IMR-90 (cell line): Measurements from ENCODE around the gene SCAMP4. TPM values are rescaled to one million over a fixed set of nuclear protein-coding genes. Genes with fewer than 3 reads are reported as not detected.

Experiments used
- ATAC-seq: fragments of 200-7000 bp; cut with Tn5 transposase; 2 replicates; pipeline ENCODE4 v1.9.1; 2020; ENCODE audit warnings: low read depth, mild to moderate bottlenecking, moderate library complexity
- BruUV-seq: library from RNA; stranded (reverse); fragments of 400-500 nt; replicated peaks from 2 replicates; lab custom pipeline; 2021; lab: Mats Ljungman, UMichigan
- CTCF ChIA-PET: fragments of 300-600 bp; formaldehyde crosslinking; extraction: SDS; loops from one replicate; lab custom pipeline; 2021; ENCODE audit warnings: antibody characterized with exemption; lab: Yijun Ruan, JAX
- POLR2A ChIA-PET: fragments of 300-600 bp; sonication (Branson Sonifier 250); formaldehyde crosslinking; loops from one replicate; lab custom pipeline; 2022; ENCODE audit warnings: antibody characterized with exemption; ENCODE audit not compliant: unreplicated experiment; lab: Charles Lee
- DNase-seq: peaks from one replicate; pipeline ENCODE4 v3.0.0; 2013
- H2AFZ ChIP-seq: replicated peaks from 2 replicates; pipeline ENCODE3; 2013; ENCODE audit warnings: low read length, mild to moderate bottlenecking; ENCODE audit not compliant: poor library complexity
- H2AK5ac ChIP-seq: 2 replicates; pipeline ENCODE4 v1.6.1; 2013; ENCODE audit warnings: low read depth, low read length, inconsistent platforms
- H2AK9ac ChIP-seq: replicated peaks from 2 replicates; pipeline ENCODE3; 2013; ENCODE audit warnings: mild to moderate bottlenecking, low read depth, low read length, moderate library complexity; ENCODE audit not compliant: poor library complexity
- H2BK120ac ChIP-seq: 2 replicates; pipeline ENCODE4 v1.6.1; 2013; ENCODE audit warnings: low read depth, low read length, inconsistent platforms
- H2BK15ac ChIP-seq: 3 replicates; pipeline ENCODE4 v1.6.1; 2013; ENCODE audit warnings: low read depth, low read length, inconsistent platforms
- H2BK20ac ChIP-seq: 2 replicates; pipeline ENCODE4 v1.6.1; 2013; ENCODE audit warnings: low read depth, mild to moderate bottlenecking, inconsistent platforms, low read length, moderate library complexity
- H2BK5ac ChIP-seq: 2 replicates; pipeline ENCODE4 v1.6.1; 2013; ENCODE audit warnings: mild to moderate bottlenecking, low read depth, low read length, inconsistent platforms; ENCODE audit not compliant: poor library complexity, severe bottlenecking
- H3K14ac ChIP-seq: replicated peaks from 2 replicates; pipeline ENCODE4 v1.6.1; 2013; ENCODE audit warnings: low read depth, low read length, inconsistent platforms
- H3K18ac ChIP-seq: 2 replicates; pipeline ENCODE4 v1.6.1; 2013; ENCODE audit warnings: low read depth, low read length, control low read depth
- H3K23ac ChIP-seq: 2 replicates; pipeline ENCODE4 v1.6.1; 2013; ENCODE audit warnings: low read depth, low read length, inconsistent platforms
- H3K27ac ChIP-seq: 2 replicates; pipeline ENCODE4 v1.5.1; 2013; ENCODE audit warnings: mild to moderate bottlenecking, control low read depth, low read length; ENCODE audit not compliant: insufficient read depth
- H3K27me3 ChIP-seq: 2 replicates; pipeline ENCODE4 v1.6.1; 2013; ENCODE audit warnings: low read length; ENCODE audit not compliant: control insufficient read depth, insufficient read depth
- H3K36me3 ChIP-seq: 2 replicates; pipeline ENCODE4 v1.6.1; 2013; ENCODE audit warnings: low read length, mixed read lengths; ENCODE audit not compliant: control insufficient read depth, insufficient read depth
- H3K4ac ChIP-seq: 2 replicates; pipeline ENCODE4 v1.6.1; 2013; ENCODE audit warnings: low read depth, low read length, inconsistent platforms
- H3K4me1 ChIP-seq: 2 replicates; pipeline ENCODE4 v1.6.1; 2013; ENCODE audit warnings: low read length, mixed read lengths; ENCODE audit not compliant: control insufficient read depth, insufficient read depth
- H3K4me2 ChIP-seq: 2 replicates; pipeline ENCODE4 v1.6.1; 2013; ENCODE audit warnings: low read depth, mild to moderate bottlenecking, control low read depth, low read length, moderate library complexity
- H3K4me3 ChIP-seq: 2 replicates; pipeline ENCODE4 v1.5.1; 2013; ENCODE audit warnings: low read depth, mild to moderate bottlenecking, control low read depth, low read length, moderate library complexity; ENCODE audit not compliant: insufficient read depth
- H3K56ac ChIP-seq: 2 replicates; pipeline ENCODE4 v1.6.1; 2013; ENCODE audit warnings: low read length, inconsistent platforms; ENCODE audit not compliant: insufficient read depth; ENCODE audit errors: extremely low read depth
- H3K79me1 ChIP-seq, 2 experiments: 2 replicates each; pipeline ENCODE4 v1.6.1; 2013; ENCODE audit warnings: low read length in 2 of 2, inconsistent platforms in 1 of 2, low read depth in 1 of 2
- H3K9ac ChIP-seq: 2 replicates; pipeline ENCODE4 v1.6.1; 2013; ENCODE audit warnings: low read depth, low read length, control low read depth
- H3K9me1 ChIP-seq: 2 replicates; pipeline ENCODE4 v1.6.1; 2013; ENCODE audit warnings: low read length, inconsistent platforms; ENCODE audit not compliant: insufficient read depth
- H3K9me3 ChIP-seq: 2 replicates; pipeline ENCODE4 v1.6.1; 2013; ENCODE audit warnings: low read length; ENCODE audit not compliant: control insufficient read depth, insufficient read depth
- H4K20me1 ChIP-seq: 2 replicates; pipeline ENCODE4 v1.6.1; 2013; ENCODE audit warnings: low read length, inconsistent platforms; ENCODE audit not compliant: insufficient read depth
- H4K5ac ChIP-seq: 2 replicates; pipeline ENCODE4 v1.6.1; 2013; ENCODE audit warnings: mild to moderate bottlenecking, low read depth, low read length, control low read depth
- H4K8ac ChIP-seq, 2 experiments: 2 replicates each; pipeline ENCODE4 v1.6.1; 2013; ENCODE audit warnings: low read depth in 2 of 2, low read length in 2 of 2, control low read depth in 1 of 2, inconsistent platforms in 1 of 2
- H4K91ac ChIP-seq: 2 replicates; pipeline ENCODE4 v1.6.1; 2013; ENCODE audit warnings: low read depth, low read length, inconsistent platforms; ENCODE audit not compliant: insufficient read depth
- BHLHE40 ChIP-seq: fragments of 150-350 bp; IDR thresholded peaks from 2 replicates; pipeline ENCODE4 v1.6.1; 2016; ENCODE audit warnings: mild to moderate bottlenecking, low read depth, low read length
- CEBPB ChIP-seq: IDR thresholded peaks from 2 replicates; pipeline ENCODE4 v1.6.1; 2012; ENCODE audit warnings: low read depth, low read length, improper control_type of control experiment
- CHD1 ChIP-seq: IDR thresholded peaks from 2 replicates; pipeline ENCODE4 v1.6.1; 2012; ENCODE audit warnings: low read depth, low read length, improper control_type of control experiment
- FOS ChIP-seq: fragments of 150-350 bp; IDR thresholded peaks from 2 replicates; pipeline ENCODE4 v1.6.1; 2016; ENCODE audit warnings: low read depth, low read length
- MAFK ChIP-seq: IDR thresholded peaks from 2 replicates; pipeline ENCODE4 v1.6.1; 2012; ENCODE audit warnings: low read depth, low read length, improper control_type of control experiment
- MAZ ChIP-seq: IDR thresholded peaks from 2 replicates; pipeline ENCODE4 v1.6.1; 2012; ENCODE audit warnings: low read depth, mild to moderate bottlenecking, low read length, improper control_type of control experiment, moderate library complexity, borderline replicate concordance
- MXI1 ChIP-seq: IDR thresholded peaks from 2 replicates; pipeline ENCODE4 v1.6.1; 2012; ENCODE audit warnings: low read depth, mild to moderate bottlenecking, low read length, moderate library complexity, borderline replicate concordance
- NFE2L2 ChIP-seq: fragments of 150-350 bp; IDR thresholded peaks from 2 replicates; pipeline ENCODE4 v1.6.1; 2016; ENCODE audit warnings: low read depth, mild to moderate bottlenecking, low read length
- POLR2A ChIP-seq: IDR thresholded peaks from 2 replicates; pipeline ENCODE4 v1.6.1; 2012; ENCODE audit warnings: mild to moderate bottlenecking, low read depth, low read length
- RAD21 ChIP-seq: IDR thresholded peaks from 2 replicates; pipeline ENCODE4 v1.6.1; 2012; ENCODE audit warnings: low read length, improper control_type of control experiment
- RCOR1 ChIP-seq: IDR thresholded peaks from 2 replicates; pipeline ENCODE4 v1.6.1; 2012; ENCODE audit warnings: mild to moderate bottlenecking, low read length, improper control_type of control experiment; ENCODE audit not compliant: insufficient replicate concordance
- RFX5 ChIP-seq: IDR thresholded peaks from 2 replicates; pipeline ENCODE4 v1.8.0; 2012; ENCODE audit warnings: low read depth, mild to moderate bottlenecking, low read length, moderate library complexity
- SMC3 ChIP-seq: fragments of 150-350 bp; IDR thresholded peaks from 2 replicates; pipeline ENCODE4 v1.6.1; 2016; ENCODE audit warnings: low read depth, mild to moderate bottlenecking, antibody characterized with exemption, low read length, moderate library complexity
- WGBS, 2 experiments: methylation state at CpG; one replicate each; pipeline versions ENCODE4 v1.1.5 to v1.1.7; 2013; ENCODE audit warnings: missing lambda C conversion rate in 2 of 2; ENCODE audit not compliant: insufficient read length in 1 of 2; ENCODE audit errors: extremely low coverage in 2 of 2; 5-methylcytosine and 5-hydroxymethylcytosine counted together
- dilution Hi-C: fragments of 300-500 bp; cut with HindIII; formaldehyde crosslinking; loops from one replicate; pipeline ENCODE4 v1.14.3; 2018; ENCODE audit warnings: low sequenced_read_pairs; ENCODE audit not compliant: unreplicated experiment
- in situ Hi-C: fragments of 300-500 bp; cut with MboI; formaldehyde crosslinking; loops from 3 replicates; pipeline ENCODE4 v1.14.3; 2019; ENCODE audit warnings: low sequenced_read_pairs, inconsistent platforms, mixed read lengths
- intact Hi-C: fragments of 100-400 bp; cut with micrococcal nuclease; formaldehyde crosslinking; loops from 2 replicates; pipeline ENCODE4 v1.10.0; 2022
- polyA plus RNA-seq, 3 experiments: library from polyadenylated mRNA; depleted of rRNA; stranded (reverse); fragments of >200 nt; gene quantifications; 2 replicates each; pipeline ENCODE4 v1.2.3, GENCODE V29; 2012; ENCODE audit warnings: low replicate concordance in 1 of 3
- total RNA-seq: library from RNA; depleted of rRNA; stranded (reverse); fragments of >200 nt; gene quantifications from 2 replicates; pipeline ENCODE4 v1.2.3, GENCODE V29; 2012
- TF ChIP-seq, protein P1 (sequence below): fragments of 150-350 bp; IDR thresholded peaks from 2 replicates; pipeline ENCODE4 v1.6.1; 2017; ENCODE audit warnings: mild to moderate bottlenecking, antibody characterized with exemption, low read length, low read depth
- TF ChIP-seq, protein P2 (sequence below): fragments of 150-350 bp; IDR thresholded peaks from 2 replicates; pipeline ENCODE4 v1.6.1; 2016; ENCODE audit warnings: low read depth, mild to moderate bottlenecking, low read length, moderate library complexity, borderline replicate concordance
- TF ChIP-seq, protein P3 (sequence below): conservative IDR thresholded peaks from 2 replicates; pipeline ENCODE4 v1.5.1; 2012; ENCODE audit warnings: mild to moderate bottlenecking, low read depth, low read length, improper control_type of control experiment

The SCAMP4 gene
- total and polyA plus RNA-seq, 2 of the 4 experiments (the other 2 are of a cell fraction): 16.1 to 28.1 TPM

DNA sequence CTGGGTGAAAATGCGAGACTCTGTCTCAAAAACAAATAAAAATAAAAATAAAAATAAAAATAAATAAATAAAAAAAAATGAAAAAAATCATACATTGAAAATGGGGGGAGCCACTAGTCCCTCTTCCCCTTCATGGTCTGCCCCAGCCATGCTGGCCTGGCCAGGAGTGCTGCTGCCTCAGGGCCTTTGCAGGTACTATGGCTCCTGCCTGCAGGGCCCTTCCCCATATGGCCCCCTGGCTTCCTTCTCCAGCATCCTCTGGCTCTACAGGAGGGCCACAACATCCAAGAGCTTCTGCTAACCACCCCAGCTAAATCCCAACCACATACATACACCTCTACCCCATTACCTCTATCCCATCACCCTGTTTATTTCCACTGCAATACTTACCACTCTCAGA, 15.3 kb upstream of the SCAMP4 start:
- ChIA-PET POLR2A (no interaction called here), CTCF (no interaction called here)
- H3K9me1 ChIP-seq: no peaks in the 10 kb centered on the region
- H2BK20ac ChIP-seq: no peak overlapping the region
- no peak overlapping the region for H3K14ac ChIP-seq
- no peak overlapping the region for H4K5ac ChIP-seq
- H2BK15ac ChIP-seq: no peak overlapping the region
- H3K36me3 ChIP-seq: no peaks in the 10 kb centered on the region
- in situ Hi-C loops: no loop called here
- no peak overlapping the region for H3K4me2 ChIP-seq
- no peak overlapping the region for H3K4ac ChIP-seq
- no peak overlapping the region for H3K9ac ChIP-seq
- H2BK5ac ChIP-seq: no peak overlapping the region
- no peak overlapping the region for H2AK9ac ChIP-seq
- DNase-seq: no peak
- BruUV-seq: no TSS peak
- no peak overlapping the region for H4K8ac ChIP-seq
- no peak overlapping the region for H2BK120ac ChIP-seq
- intact Hi-C loops: no loop called here
- no peak overlapping the region for H3K18ac ChIP-seq
- no peak for ATAC-seq
- H3K56ac ChIP-seq: no peak overlapping the region
- H4K91ac ChIP-seq: no peak overlapping the region
- WGBS, 2 experiments: no CpG with 5 or more reads among the region's 1 CpG
- no peak overlapping the region for H3K23ac ChIP-seq
- no peaks in the 10 kb centered on the region for H3K27me3 ChIP-seq
- H3K4me1 ChIP-seq: no peaks in the 10 kb centered on the region
- H3K9me3 ChIP-seq: no peaks in the 10 kb centered on the region
- TF ChIP-seq MXI1 (no peak), CEBPB (no peak), SMC3 (no peak), RAD21 (no peak), FOS (no peak), CHD1 (no peak), POLR2A (no peak), RCOR1 (no peak), NFE2L2 (no peak), BHLHE40 (no peak), MAZ (no peak), MAFK (no peak), RFX5 (no peak)
- TF ChIP-seq, protein P1, sequence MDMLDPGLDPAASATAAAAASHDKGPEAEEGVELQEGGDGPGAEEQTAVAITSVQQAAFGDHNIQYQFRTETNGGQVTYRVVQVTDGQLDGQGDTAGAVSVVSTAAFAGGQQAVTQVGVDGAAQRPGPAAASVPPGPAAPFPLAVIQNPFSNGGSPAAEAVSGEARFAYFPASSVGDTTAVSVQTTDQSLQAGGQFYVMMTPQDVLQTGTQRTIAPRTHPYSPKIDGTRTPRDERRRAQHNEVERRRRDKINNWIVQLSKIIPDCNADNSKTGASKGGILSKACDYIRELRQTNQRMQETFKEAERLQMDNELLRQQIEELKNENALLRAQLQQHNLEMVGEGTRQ: no peak
- TF ChIP-seq, protein P2, sequence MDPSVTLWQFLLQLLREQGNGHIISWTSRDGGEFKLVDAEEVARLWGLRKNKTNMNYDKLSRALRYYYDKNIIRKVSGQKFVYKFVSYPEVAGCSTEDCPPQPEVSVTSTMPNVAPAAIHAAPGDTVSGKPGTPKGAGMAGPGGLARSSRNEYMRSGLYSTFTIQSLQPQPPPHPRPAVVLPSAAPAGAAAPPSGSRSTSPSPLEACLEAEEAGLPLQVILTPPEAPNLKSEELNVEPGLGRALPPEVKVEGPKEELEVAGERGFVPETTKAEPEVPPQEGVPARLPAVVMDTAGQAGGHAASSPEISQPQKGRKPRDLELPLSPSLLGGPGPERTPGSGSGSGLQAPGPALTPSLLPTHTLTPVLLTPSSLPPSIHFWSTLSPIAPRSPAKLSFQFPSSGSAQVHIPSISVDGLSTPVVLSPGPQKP: no peak
- TF ChIP-seq, protein P3, sequence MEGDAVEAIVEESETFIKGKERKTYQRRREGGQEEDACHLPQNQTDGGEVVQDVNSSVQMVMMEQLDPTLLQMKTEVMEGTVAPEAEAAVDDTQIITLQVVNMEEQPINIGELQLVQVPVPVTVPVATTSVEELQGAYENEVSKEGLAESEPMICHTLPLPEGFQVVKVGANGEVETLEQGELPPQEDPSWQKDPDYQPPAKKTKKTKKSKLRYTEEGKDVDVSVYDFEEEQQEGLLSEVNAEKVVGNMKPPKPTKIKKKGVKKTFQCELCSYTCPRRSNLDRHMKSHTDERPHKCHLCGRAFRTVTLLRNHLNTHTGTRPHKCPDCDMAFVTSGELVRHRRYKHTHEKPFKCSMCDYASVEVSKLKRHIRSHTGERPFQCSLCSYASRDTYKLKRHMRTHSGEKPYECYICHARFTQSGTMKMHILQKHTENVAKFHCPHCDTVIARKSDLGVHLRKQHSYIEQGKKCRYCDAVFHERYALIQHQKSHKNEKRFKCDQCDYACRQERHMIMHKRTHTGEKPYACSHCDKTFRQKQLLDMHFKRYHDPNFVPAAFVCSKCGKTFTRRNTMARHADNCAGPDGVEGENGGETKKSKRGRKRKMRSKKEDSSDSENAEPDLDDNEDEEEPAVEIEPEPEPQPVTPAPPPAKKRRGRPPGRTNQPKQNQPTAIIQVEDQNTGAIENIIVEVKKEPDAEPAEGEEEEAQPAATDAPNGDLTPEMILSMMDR: no peak
- H2AK5ac ChIP-seq: no peak overlapping the region
- H4K20me1 ChIP-seq: peaks cover 2% of the 10 kb centered on the region
- H3K79me1 ChIP-seq: peaks cover 0 to 2% of the 10 kb centered on the region in 2 experiments; a peak in 1 of 4 replicates
- dilution Hi-C loops: no loop called here
- H2AFZ ChIP-seq: no peak overlapping the region
- H3K27ac ChIP-seq: no peak overlapping the region
- H3K4me3 ChIP-seq: no peak overlapping the region
